HepG2 (cell line): ENCODE results near the gene BCORL1. TPM values are rescaled to one million over a fixed set of nuclear protein-coding genes. Genes with fewer than 3 reads are reported as not detected.
A peak's percentile ranks its signal among the peaks of the same experiment; 100 is the strongest.

ENCODE experiments used
- ATAC-seq: fragments of 200-7000 bp; cut with Tn5 transposase; 3 replicates; pipeline ENCODE4 v1.9.1; 2020; ENCODE audit warnings: mild to moderate bottlenecking, moderate library complexity
- BruUV-seq: library from RNA; stranded (reverse); fragments of 400-500 nt; replicated peaks from 2 replicates; lab custom pipeline; 2021; lab: Mats Ljungman, UMichigan
- CTCF ChIA-PET: fragments of 300-600 bp; formaldehyde crosslinking; extraction: SDS; loops from one replicate; lab custom pipeline; 2021; ENCODE audit warnings: low total read pairs, inconsistent platforms, low intra/inter-chr PET ratio; lab: Yijun Ruan, JAX
- POLR2A ChIA-PET: fragments of 350-600 bp; sonication (Branson Sonifier 250); formaldehyde crosslinking; loops from one replicate; lab custom pipeline; 2020; ENCODE audit warnings: antibody characterized with exemption, inconsistent platforms; lab: Yijun Ruan, JAX
- DNase-seq: peaks from one replicate; pipeline ENCODE4 v3.0.0-alpha.2; 2015; ENCODE audit warnings: low spot score
- FAIRE-seq: peaks from 3 replicates; lab custom pipeline; 2011; peaks lifted over from hg19 to GRCh38; lab: Jason Lieb, UNC
- H2AFZ ChIP-seq: one replicate; pipeline ENCODE4 v1.6.1; 2011; ENCODE audit warnings: low read length, inconsistent platforms
- H3K27ac ChIP-seq: fragments of 300-600 bp; 3 replicates; pipeline ENCODE4 v1.8.0; 2011; ENCODE audit warnings: mixed run types, mild to moderate bottlenecking, mixed read lengths, low read length, inconsistent platforms; ENCODE audit not compliant: insufficient read depth; ENCODE audit errors: extremely low read length
- H3K27me3 ChIP-seq, 2 experiments: fragments of 200-600 bp in 1 of 2; 2 replicates in 1 of 2; 3 replicates in 1 of 2; pipeline versions ENCODE4 v1.6.0 to v1.8.0; 2011; ENCODE audit warnings: low read length in 2 of 2, mild to moderate bottlenecking in 2 of 2, moderate library complexity in 2 of 2, inconsistent platforms in 1 of 2; ENCODE audit not compliant: insufficient read depth in 2 of 2, control insufficient read depth in 1 of 2
- H3K36me3 ChIP-seq, 2 experiments: fragments of 200-600 bp in 1 of 2; replicated peaks in 1 of 2; 2 replicates in 1 of 2; 3 replicates in 1 of 2; pipeline versions ENCODE4 v1.5.1 to v1.8.0; 2011; ENCODE audit warnings: low read length in 2 of 2, inconsistent platforms in 1 of 2; ENCODE audit not compliant: insufficient read depth in 2 of 2, control insufficient read depth in 1 of 2
- H3K4me1 ChIP-seq: 2 replicates; pipeline ENCODE4 v1.5.1; 2012; ENCODE audit warnings: low read length, inconsistent platforms; ENCODE audit not compliant: insufficient read depth
- H3K4me2 ChIP-seq: 2 replicates; pipeline ENCODE4 v1.6.0; 2011; ENCODE audit warnings: low read depth, low read length, inconsistent platforms
- H3K4me3 ChIP-seq, 3 experiments: fragments of 200-600 bp in 1 of 3; sonication (generic), shearing (Covaris generic) in 1 of 3; replicated peaks in 1 of 3; 2 replicates each; pipeline ENCODE4 v1.5.1; 2011 to 2016; ENCODE audit warnings: low read length in 3 of 3, inconsistent platforms in 2 of 3, low read depth in 2 of 3, mild to moderate bottlenecking in 2 of 3, control low read depth in 1 of 3, mixed read lengths in 1 of 3; ENCODE audit not compliant: insufficient read depth in 1 of 3
- H3K79me2 ChIP-seq: one replicate; pipeline ENCODE4 v1.6.1; 2011; ENCODE audit warnings: low read length, inconsistent platforms; ENCODE audit not compliant: insufficient read depth
- H3K9ac ChIP-seq: 2 replicates; pipeline ENCODE4 v1.6.0; 2011; ENCODE audit warnings: mild to moderate bottlenecking, low read depth, low read length, inconsistent platforms; ENCODE audit not compliant: insufficient read depth
- H3K9me3 ChIP-seq: 2 replicates; pipeline ENCODE4 v1.5.1; 2012; ENCODE audit warnings: mild to moderate bottlenecking, low read length
- H4K20me1 ChIP-seq: 2 replicates; pipeline ENCODE4 v1.6.0; 2011; ENCODE audit warnings: inconsistent platforms, mild to moderate bottlenecking, low read length, moderate library complexity; ENCODE audit not compliant: insufficient read depth
- CCDC6 ChIP-seq: sonication (generic); formaldehyde crosslinking; IDR thresholded peaks from 2 replicates; pipeline ENCODE4 v1.8.1; 2022; ENCODE audit warnings: mild to moderate bottlenecking, missing genetic modification reagents, moderate library complexity
- CREB1 ChIP-seq, 2 experiments: fragments of 450-650 bp in 1 of 2; IDR thresholded peaks; 2 replicates each; pipeline ENCODE4 v1.6.1; 2016 to 2017; ENCODE audit warnings: control low read depth in 1 of 2, mild to moderate bottlenecking in 1 of 2, missing compliant biosample characterization in 1 of 2, missing genetic modification characterization in 1 of 2
- HIVEP1 ChIP-seq: sonication (generic); formaldehyde crosslinking; IDR thresholded peaks from 2 replicates; pipeline ENCODE4 v1.4.0; 2020; ENCODE audit warnings: mild to moderate bottlenecking, missing genetic modification reagents
- PAWR ChIP-seq: sonication (generic); formaldehyde crosslinking; IDR thresholded peaks from 2 replicates; pipeline ENCODE4 v1.4.0; 2020; ENCODE audit warnings: missing genetic modification reagents, mild to moderate bottlenecking, borderline replicate concordance
- REPIN1 ChIP-seq: sonication (generic); formaldehyde crosslinking; IDR thresholded peaks from 2 replicates; pipeline ENCODE4 v1.8.0; 2022; ENCODE audit warnings: missing genetic modification reagents, low read depth, mild to moderate bottlenecking, borderline replicate concordance
- ZNF530 ChIP-seq: sonication (generic); formaldehyde crosslinking; IDR thresholded peaks from 2 replicates; pipeline ENCODE4 v1.5.0; 2020; ENCODE audit warnings: low read depth, mild to moderate bottlenecking, missing genetic modification reagents
- WGBS: methylation state at CpG from one replicate; pipeline ENCODE4 v1.1.6; 2017; ENCODE audit warnings: low lambda C conversion rate; 5-methylcytosine and 5-hydroxymethylcytosine counted together
- in situ Hi-C: cut with HindIII; loops from 2 replicates; pipeline ENCODE4 v1.10.0; 2017; ENCODE audit warnings: low pct_unique_long_range_greater_than_20kb; ENCODE audit not compliant: extremely low pct_ligation_motif_present
- intact Hi-C: fragments of 100-400 bp; cut with micrococcal nuclease; formaldehyde crosslinking; loops from one replicate; pipeline ENCODE4 v1.10.0; 2022; ENCODE audit not compliant: unreplicated experiment
- polyA plus RNA-seq, 8 experiments: library from polyadenylated mRNA; depleted of rRNA in 3 of 8; stranded (reverse) in 7 of 8; unstranded in 1 of 8; fragments of >200 nt; fragmentation: Illumina TruSeq in 4 of 8; extraction: Trizol in 4 of 8; gene quantifications; 2 replicates each; pipeline versions ENCODE4 v1.2.1 to v1.2.3, GENCODE V29; 2011 to 2016; ENCODE audit warnings: low read depth in 4 of 8, missing spikeins in 1 of 8, mixed read lengths in 1 of 8; ENCODE audit not compliant: insufficient read depth in 1 of 8
- total RNA-seq, 5 experiments: library from RNA; depleted of rRNA; stranded (reverse); fragments of >200 nt; fragmentation: Illumina TruSeq; extraction: Trizol; gene quantifications; 2 replicates each; pipeline ENCODE4 v1.2.3, GENCODE V29; 2016; ENCODE audit warnings: low read depth in 1 of 5
- TF ChIP-seq, protein P1 (sequence below): sonication (generic); formaldehyde crosslinking; IDR thresholded peaks from 2 replicates; pipeline ENCODE4 v1.4.0; 2020; ENCODE audit warnings: missing genetic modification reagents, mild to moderate bottlenecking, borderline replicate concordance
- TF ChIP-seq, protein P2 (sequence below): sonication (generic); formaldehyde crosslinking; IDR thresholded peaks from 2 replicates; pipeline ENCODE4 v1.4.0; 2020; ENCODE audit warnings: low read depth, missing genetic modification reagents

Gene BCORL1
- total and polyA plus RNA-seq, 2 of the 13 experiments (the other 11 are each of a cell fraction or from before 2014, with no cell fraction given), result 0.67 to 1.4 TPM

DNA sequence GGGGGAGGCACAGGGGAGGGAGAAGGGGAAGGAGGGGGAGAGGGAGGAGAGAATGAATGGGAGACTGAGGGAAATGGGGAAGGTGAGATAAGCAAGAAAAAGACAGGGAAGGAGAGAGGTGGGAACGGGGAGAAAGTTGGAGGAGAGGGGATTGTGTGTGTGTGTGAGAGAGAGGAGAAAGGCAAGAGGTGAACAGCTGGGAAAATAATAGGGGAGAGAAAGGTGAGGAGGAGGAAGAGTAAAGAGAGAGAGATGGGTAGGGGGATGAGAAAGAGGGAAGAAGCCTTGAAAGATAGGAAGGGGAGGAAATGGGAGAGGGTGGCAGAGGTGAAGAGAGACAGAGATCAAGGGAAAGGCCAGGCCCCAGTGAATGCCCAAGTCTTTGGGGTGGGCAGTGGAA is 20.1 kb downstream of the BCORL1 start (continued):
- TF ChIP-seq ZNF530 (CRISPR knock-in tag) (no peak), PAWR (CRISPR knock-in tag) (no peak), CCDC6 (no peak)
- TF ChIP-seq, all 625 proteins: peak for 0

DNA sequence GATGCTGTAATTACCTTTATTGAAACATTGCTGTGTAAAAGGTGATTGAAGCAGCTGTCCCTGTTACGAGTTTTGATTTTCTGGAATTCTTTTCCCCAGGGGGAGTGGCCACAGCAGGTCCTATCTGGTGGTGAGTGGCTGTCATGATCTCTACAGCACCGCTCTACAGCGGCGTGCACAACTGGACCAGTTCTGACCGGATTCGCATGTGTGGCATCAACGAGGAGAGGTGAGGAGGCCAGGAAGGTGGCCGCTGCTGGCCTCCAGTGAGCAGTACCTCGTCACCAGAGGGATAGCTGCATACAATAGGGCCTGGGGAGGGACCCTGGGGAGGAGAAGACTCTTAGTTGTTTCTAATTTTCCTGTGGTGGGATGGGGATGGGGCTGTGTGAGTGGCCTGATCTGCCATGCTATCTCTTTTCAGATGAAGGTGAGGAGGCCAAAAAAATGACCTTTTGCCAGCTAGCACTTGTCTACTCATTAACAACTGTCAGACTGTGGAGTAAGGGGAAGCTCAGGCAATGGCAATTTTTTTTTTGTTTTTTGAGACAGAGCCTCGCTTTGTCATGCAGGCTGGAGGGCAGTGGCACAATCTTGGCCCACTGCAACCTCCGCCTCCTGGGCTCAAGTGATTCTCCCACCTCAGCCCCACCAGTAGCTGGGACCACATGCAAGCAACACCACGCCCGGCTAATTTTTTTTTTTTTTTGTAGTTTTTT is 22.8 kb downstream of the BCORL1 start:
- peak; percentile 72 for FAIRE-seq
- H3K4me2 ChIP-seq, result no peak overlapping the region
- H3K4me3 ChIP-seq, result no peak overlapping the region
- WGBS, result 91% methylated on average over 4 of the region's 13 CpGs
- TF ChIP-seq CREB1 (IDR thresholded peaks at IDR 0.05) (no peak), CREB1 (CRISPR knock-in tag; IDR thresholded peaks at IDR 0.05) (no peak), REPIN1 (CRISPR knock-in tag) (no peak), HIVEP1 (CRISPR knock-in tag) (no peak)
- TF ChIP-seq, protein P1, sequence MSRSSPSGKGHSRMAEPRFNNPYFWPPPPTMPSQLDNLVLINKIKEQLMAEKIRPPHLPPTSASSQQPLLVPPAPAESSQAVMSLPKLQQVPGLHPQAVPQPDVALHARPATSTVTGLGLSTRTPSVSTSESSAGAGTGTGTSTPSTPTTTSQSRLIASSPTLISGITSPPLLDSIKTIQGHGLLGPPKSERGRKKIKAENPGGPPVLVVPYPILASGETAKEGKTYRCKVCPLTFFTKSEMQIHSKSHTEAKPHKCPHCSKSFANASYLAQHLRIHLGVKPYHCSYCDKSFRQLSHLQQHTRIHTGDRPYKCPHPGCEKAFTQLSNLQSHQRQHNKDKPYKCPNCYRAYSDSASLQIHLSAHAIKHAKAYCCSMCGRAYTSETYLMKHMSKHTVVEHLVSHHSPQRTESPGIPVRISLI (CRISPR knock-in tag), result peak; percentile 63; the same call in 1 of the 2 replicates
- TF ChIP-seq, protein P2, sequence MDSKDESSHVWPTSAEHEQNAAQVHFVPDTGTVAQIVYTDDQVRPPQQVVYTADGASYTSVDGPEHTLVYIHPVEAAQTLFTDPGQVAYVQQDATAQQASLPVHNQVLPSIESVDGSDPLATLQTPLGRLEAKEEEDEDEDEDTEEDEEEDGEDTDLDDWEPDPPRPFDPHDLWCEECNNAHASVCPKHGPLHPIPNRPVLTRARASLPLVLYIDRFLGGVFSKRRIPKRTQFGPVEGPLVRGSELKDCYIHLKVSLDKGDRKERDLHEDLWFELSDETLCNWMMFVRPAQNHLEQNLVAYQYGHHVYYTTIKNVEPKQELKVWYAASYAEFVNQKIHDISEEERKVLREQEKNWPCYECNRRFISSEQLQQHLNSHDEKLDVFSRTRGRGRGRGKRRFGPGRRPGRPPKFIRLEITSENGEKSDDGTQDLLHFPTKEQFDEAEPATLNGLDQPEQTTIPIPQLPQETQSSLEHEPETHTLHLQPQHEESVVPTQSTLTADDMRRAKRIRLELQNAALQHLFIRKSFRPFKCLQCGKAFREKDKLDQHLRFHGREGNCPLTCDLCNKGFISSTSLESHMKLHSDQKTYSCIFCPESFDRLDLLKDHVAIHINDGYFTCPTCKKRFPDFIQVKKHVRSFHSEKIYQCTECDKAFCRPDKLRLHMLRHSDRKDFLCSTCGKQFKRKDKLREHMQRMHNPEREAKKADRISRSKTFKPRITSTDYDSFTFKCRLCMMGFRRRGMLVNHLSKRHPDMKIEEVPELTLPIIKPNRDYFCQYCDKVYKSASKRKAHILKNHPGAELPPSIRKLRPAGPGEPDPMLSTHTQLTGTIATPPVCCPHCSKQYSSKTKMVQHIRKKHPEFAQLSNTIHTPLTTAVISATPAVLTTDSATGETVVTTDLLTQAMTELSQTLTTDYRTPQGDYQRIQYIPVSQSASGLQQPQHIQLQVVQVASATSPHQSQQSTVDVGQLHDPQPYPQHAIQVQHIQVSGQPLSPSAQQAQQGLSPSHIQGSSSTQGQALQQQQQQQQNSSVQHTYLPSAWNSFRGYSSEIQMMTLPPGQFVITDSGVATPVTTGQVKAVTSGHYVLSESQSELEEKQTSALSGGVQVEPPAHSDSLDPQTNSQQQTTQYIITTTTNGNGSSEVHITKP, result no peak
- in situ Hi-C loops, result no loop called here
- no peak for DNase-seq
- no peak overlapping the region for H2AFZ ChIP-seq
- H3K9ac ChIP-seq, result no peak overlapping the region
- ChIA-PET POLR2A (no interaction called here), CTCF (no interaction called here)
- BruUV-seq, result no TSS peak
- H3K79me2 ChIP-seq, result no peaks in the 10 kb centered on the region
- ATAC-seq, result peak; percentile 70
- H3K27me3 ChIP-seq, result no peaks in the 10 kb centered on the region
- intact Hi-C loops, result no loop called here
- H3K9me3 ChIP-seq, result no peaks in the 10 kb centered on the region
- H3K27ac ChIP-seq, result no peak overlapping the region
- peaks cover 40% of the 10 kb centered on the region for H3K4me1 ChIP-seq
- peaks cover 0 to 2% of the 10 kb centered on the region in 2 experiments; a peak in 1 of 5 replicates for H3K36me3 ChIP-seq
- no peaks in the 10 kb centered on the region for H4K20me1 ChIP-seq
